GM10847 (cell line): ENCODE results near the gene DUSP22.

ENCODE experiments used
- POLR2A ChIP-seq: IDR thresholded peaks from 2 replicates; pipeline ENCODE4 v1.6.1; 2011; ENCODE audit not compliant: insufficient read length; ENCODE audit errors: extremely low read depth

DUSP22 gene

GRCh38 chr6:300494-301198, 8.4 kb downstream of the DUSP22 start:
- no peak for TF ChIP-seq POLR2A

DNA sequence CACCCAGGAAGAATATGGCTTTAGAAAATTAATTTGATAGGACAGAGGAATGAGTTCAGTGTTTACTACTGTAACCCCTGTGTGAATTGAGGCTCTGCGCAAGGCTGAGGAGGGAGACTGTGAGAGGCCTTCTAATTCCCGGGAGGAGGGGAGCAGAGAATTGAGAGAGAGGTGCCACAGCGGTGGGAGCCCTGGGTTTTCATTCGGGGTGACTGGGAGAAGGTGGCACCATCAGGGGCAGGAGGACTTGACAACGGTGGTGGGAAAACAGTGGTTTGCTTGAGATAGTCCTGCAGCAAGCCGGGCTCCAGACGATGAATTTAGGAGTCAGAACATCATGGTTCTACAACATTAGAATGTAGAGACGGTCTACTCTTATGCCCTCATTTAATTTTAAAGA, 9.2 kb downstream of the DUSP22 start:
- TF ChIP-seq POLR2A = no peak

DNA sequence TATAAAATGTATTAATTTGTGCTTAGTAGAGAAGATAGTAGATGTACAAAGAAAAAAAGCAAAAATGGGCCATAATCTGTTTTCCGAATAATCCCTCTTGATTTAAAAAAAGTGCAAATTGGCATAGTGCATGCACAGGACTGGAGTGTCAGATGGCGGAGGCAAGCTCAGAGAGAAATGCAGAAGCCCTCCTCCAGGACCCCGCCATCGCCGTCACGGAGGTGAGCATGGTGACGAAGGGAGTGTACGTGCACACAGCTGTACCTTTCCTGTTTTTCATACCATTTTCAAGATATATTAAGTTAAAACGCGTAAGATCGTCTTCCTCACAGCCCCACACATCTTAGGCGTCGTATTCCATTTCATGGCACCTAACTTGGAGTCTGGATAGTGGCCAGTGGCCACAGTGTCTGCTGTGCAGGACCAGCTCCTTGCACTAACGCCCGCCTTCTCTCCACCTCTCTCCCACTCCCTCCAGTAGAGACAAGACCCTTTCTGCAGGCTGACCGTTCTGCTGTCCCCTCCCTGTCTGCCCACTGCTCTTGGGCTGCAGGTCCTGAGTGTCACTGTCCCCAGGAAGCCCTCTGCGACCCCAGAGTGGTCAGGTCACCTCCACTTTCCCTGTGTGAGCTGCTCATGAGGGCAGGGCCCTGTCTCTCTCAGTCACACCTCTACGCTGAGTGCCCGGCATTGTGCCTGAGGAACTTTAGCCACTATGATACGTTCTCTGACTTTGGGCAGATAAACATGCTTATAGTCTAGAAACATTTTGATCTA, 9.8 kb downstream of the DUSP22 start:
- TF ChIP-seq POLR2A = no peak

DNA sequence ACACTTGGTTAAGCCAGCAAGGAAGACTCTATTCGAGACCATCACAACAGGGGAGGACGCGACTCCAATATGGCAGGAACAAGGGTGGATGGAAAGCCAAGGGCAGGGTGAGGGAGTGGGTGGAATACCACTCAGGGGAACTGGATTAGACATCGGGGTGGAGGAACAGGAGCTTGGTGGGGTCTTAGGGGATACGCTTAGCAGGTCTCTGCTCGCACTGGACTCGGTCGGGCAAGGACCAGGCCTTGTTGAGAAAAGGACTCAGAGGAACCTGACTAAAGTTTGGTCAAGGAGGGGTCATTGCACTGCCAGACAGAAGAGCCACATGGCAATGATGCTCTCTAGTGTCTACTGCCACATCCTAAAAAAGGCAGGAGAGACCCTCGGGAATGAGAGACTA, 10.5 kb downstream of the DUSP22 start:
- no peak for TF ChIP-seq POLR2A

- TF ChIP-seq POLR2A = no peak
Measured at GRCh38 chr6:303263-303662, 11.0 kb downstream of the DUSP22 start.

- TF ChIP-seq POLR2A = no peak
Measured at GRCh38 chr6:303948-304558, 11.8 kb downstream of the DUSP22 start.

GRCh38 chr6:304833-305370, 12.6 kb downstream of the DUSP22 start:
- no peak for TF ChIP-seq POLR2A

- no peak for TF ChIP-seq POLR2A
Measured at GRCh38 chr6:305371-306206, 13.3 kb downstream of the DUSP22 start.

GRCh38 chr6:306641-307061, 14.4 kb downstream of the DUSP22 start:
- no peak for TF ChIP-seq POLR2A

GRCh38 chr6:307065-307814, 15.0 kb downstream of the DUSP22 start:
- TF ChIP-seq POLR2A = no peak

GRCh38 chr6:307874-308273, 15.6 kb downstream of the DUSP22 start:
- no peak for TF ChIP-seq POLR2A

- no peak for TF ChIP-seq POLR2A
Measured at GRCh38 chr6:308307-308706, 16.0 kb downstream of the DUSP22 start.

- TF ChIP-seq POLR2A = no peak
Measured at GRCh38 chr6:308768-309167, 16.5 kb downstream of the DUSP22 start.

DNA sequence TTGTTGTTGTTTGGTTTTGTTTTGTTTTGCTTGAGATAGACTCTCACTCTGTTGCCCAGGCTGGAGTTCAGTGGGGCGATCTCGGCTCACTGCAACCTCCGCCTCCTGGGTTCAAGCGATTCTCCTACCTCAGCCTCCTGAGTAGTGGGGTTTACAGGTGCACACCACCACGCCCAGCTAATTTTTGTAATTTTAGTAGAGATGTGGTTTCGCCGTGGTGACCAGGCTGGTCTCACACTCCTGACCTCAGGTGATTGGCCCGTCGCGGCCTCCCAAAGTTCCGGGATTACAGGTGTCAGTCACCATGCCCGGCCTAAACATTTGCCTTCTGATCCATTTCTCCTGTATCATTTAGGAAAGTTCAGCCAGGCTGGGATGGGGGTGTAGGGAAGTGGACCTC, 17.7 kb downstream of the DUSP22 start:
- no peak for TF ChIP-seq POLR2A

DNA sequence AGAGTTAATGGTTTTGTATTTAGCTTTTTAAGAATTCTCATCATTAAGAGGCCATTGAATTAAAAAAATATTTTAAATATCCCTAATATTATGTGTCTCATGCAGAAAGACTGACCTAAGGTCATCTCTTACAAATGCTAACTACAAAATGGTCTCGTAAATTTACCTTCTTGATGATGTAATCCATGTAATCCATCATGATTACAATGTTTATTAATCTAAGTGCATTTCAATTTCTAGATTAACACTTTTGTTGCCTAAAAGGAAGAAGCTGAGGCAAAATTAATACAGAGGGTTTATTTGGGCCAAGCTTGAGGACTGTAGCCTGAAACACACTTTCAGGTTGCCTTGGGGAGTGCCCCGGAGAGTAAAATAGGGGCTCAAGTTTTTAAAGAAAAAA, 18.4 kb downstream of the DUSP22 start:
- no peak for TF ChIP-seq POLR2A

- no peak for TF ChIP-seq POLR2A
Measured at GRCh38 chr6:311679-312220, 19.5 kb downstream of the DUSP22 start.
